ENCODE data around the gene ARL5C.

DNA sequence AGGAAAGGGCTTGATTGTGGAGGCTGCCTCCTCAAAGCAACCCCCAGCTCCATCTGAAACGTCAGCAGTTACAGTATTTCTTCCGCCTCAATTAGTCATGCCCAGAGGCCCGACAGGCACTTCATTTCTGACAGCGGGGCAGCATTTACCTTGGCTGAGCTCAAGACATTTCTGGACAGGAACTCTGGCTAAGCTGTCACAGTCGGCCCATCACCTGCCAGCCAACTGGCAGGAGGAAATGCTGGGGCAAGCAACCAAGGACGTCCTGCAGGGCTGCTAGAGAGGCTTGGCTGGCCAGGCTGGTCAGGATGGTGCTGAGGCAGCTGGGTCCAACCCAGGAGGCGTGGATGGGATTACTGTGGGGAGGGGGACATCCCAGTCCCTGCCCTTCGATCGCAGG, 42.3 kb downstream of the ARL5C start:
- no peak for TF ChIP-seq EP300 (IDR thresholded peaks at IDR 0.05; ENCODE audit: borderline replicate concordance)
- no peak for TF ChIP-seq RAD21 (IDR thresholded peaks at IDR 0.05; ENCODE audit: low read depth)
- TF ChIP-seq CEBPB (IDR thresholded peaks at IDR 0.05): no peak
- TF ChIP-seq, protein P1, sequence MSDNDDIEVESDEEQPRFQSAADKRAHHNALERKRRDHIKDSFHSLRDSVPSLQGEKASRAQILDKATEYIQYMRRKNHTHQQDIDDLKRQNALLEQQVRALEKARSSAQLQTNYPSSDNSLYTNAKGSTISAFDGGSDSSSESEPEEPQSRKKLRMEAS (IDR thresholded peaks at IDR 0.05): no peak
- TF ChIP-seq, protein P2, sequence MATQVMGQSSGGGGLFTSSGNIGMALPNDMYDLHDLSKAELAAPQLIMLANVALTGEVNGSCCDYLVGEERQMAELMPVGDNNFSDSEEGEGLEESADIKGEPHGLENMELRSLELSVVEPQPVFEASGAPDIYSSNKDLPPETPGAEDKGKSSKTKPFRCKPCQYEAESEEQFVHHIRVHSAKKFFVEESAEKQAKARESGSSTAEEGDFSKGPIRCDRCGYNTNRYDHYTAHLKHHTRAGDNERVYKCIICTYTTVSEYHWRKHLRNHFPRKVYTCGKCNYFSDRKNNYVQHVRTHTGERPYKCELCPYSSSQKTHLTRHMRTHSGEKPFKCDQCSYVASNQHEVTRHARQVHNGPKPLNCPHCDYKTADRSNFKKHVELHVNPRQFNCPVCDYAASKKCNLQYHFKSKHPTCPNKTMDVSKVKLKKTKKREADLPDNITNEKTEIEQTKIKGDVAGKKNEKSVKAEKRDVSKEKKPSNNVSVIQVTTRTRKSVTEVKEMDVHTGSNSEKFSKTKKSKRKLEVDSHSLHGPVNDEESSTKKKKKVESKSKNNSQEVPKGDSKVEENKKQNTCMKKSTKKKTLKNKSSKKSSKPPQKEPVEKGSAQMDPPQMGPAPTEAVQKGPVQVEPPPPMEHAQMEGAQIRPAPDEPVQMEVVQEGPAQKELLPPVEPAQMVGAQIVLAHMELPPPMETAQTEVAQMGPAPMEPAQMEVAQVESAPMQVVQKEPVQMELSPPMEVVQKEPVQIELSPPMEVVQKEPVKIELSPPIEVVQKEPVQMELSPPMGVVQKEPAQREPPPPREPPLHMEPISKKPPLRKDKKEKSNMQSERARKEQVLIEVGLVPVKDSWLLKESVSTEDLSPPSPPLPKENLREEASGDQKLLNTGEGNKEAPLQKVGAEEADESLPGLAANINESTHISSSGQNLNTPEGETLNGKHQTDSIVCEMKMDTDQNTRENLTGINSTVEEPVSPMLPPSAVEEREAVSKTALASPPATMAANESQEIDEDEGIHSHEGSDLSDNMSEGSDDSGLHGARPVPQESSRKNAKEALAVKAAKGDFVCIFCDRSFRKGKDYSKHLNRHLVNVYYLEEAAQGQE (IDR thresholded peaks at IDR 0.05; ENCODE audit: low read depth): no peak
- TF ChIP-seq TAF1 (IDR thresholded peaks at IDR 0.05; ENCODE audit: low read depth): no peak
- TF ChIP-seq CREB1 (IDR thresholded peaks at IDR 0.05; ENCODE audit: low read depth): no peak
- TF ChIP-seq YY1 (IDR thresholded peaks at IDR 0.05; ENCODE audit: low read depth): no peak
- no peak for TF ChIP-seq TCF12 (IDR thresholded peaks at IDR 0.05; ENCODE audit: low read depth)

Measured in Ishikawa (cell line).